Panc1 (cell line): ENCODE data around the gene EMC9. TPM values are rescaled to one million over a fixed set of nuclear protein-coding genes. Genes with fewer than 3 reads are reported as not detected.
A peak's percentile ranks its signal among the peaks of the same experiment; 100 is the strongest.

ENCODE experiments used
- ATAC-seq: fragments of 200-7000 bp; cut with Tn5 transposase; 2 replicates; pipeline ENCODE4 v1.9.1; 2020; ENCODE audit warnings: mild to moderate bottlenecking, moderate library complexity
- BruUV-seq: library from RNA; stranded (reverse); fragments of 400-500 nt; replicated peaks from 2 replicates; lab custom pipeline; 2021; lab: Mats Ljungman, UMichigan
- CTCF ChIA-PET: fragments of 300-600 bp; sonication (Branson Sonifier 250); formaldehyde crosslinking; loops from one replicate; lab custom pipeline; 2022; ENCODE audit warnings: antibody characterized with exemption; lab: Charles Lee
- POLR2A ChIA-PET: fragments of 300-600 bp; sonication (Branson Sonifier 250); formaldehyde crosslinking; loops from one replicate; lab custom pipeline; 2022; ENCODE audit warnings: antibody characterized with exemption; lab: Charles Lee
- DNase-seq: peaks from one replicate; pipeline ENCODE4 v3.0.0-alpha.2; 2010; ENCODE audit warnings: low read depth, low spot score
- H3K27ac ChIP-seq: 2 replicates; pipeline ENCODE4 v1.5.1; 2011; ENCODE audit warnings: mild to moderate bottlenecking, low read length, inconsistent platforms
- H3K27me3 ChIP-seq: fragments of 200-500 bp; sonication (Bioruptor generic); 2 replicates; pipeline ENCODE4 v1.6.0; 2014; ENCODE audit warnings: low read length, inconsistent platforms; ENCODE audit not compliant: control insufficient read depth, insufficient read depth
- H3K36me3 ChIP-seq: fragments of 200-500 bp; sonication (Bioruptor generic); 2 replicates; pipeline ENCODE4 v1.5.1; 2014; ENCODE audit warnings: inconsistent platforms, mild to moderate bottlenecking, low read length, moderate library complexity; ENCODE audit not compliant: control insufficient read depth, insufficient read depth
- H3K4me1 ChIP-seq: 2 replicates; pipeline ENCODE4 v1.5.1; 2011; ENCODE audit warnings: inconsistent platforms, mild to moderate bottlenecking, low read length, moderate library complexity; ENCODE audit not compliant: control insufficient read depth, insufficient read depth
- H3K4me3 ChIP-seq, 2 experiments: 2 replicates each; pipeline ENCODE4 v1.5.1; 2011 to 2012; ENCODE audit warnings: low read depth in 2 of 2, low read length in 2 of 2, mild to moderate bottlenecking in 2 of 2, inconsistent platforms in 1 of 2, moderate library complexity in 1 of 2
- H3K9me3 ChIP-seq: fragments of 200-500 bp; sonication (Bioruptor generic); 2 replicates; pipeline ENCODE4 v1.5.1; 2014; ENCODE audit warnings: low read depth, mild to moderate bottlenecking, inconsistent platforms, low read length, moderate library complexity; ENCODE audit not compliant: control insufficient read depth, insufficient read depth
- POLR2AphosphoS5 ChIP-seq: IDR thresholded peaks from 2 replicates; pipeline ENCODE4 v1.6.1; 2012; ENCODE audit warnings: mild to moderate bottlenecking, low read depth, low read length, moderate library complexity
- SIN3A ChIP-seq: IDR thresholded peaks from 2 replicates; pipeline ENCODE4 v1.6.1; 2012; ENCODE audit warnings: low read depth, mild to moderate bottlenecking, low read length, moderate library complexity, borderline replicate concordance; ENCODE audit not compliant: insufficient read depth
- TCF7L2 ChIP-seq: IDR thresholded peaks from 2 replicates; pipeline ENCODE4 v1.6.1; 2011; ENCODE audit warnings: mild to moderate bottlenecking, low read depth, low read length, inconsistent platforms
- in situ Hi-C: cut with HindIII; loops from 2 replicates; pipeline ENCODE4 v1.10.0; 2016; ENCODE audit warnings: low sequenced_read_pairs, low pct_unique_long_range_greater_than_20kb
- intact Hi-C: fragments of 100-400 bp; cut with micrococcal nuclease; formaldehyde crosslinking; loops from one replicate; pipeline ENCODE4 v1.10.0; 2022; ENCODE audit not compliant: unreplicated experiment
- total RNA-seq: library from RNA; stranded (reverse); gene quantifications from one replicate; pipeline ENCODE4 v1.2.1, GENCODE V29; 2021; ENCODE audit not compliant: unreplicated experiment
- TF ChIP-seq, protein P1 (sequence below), 2 experiments: IDR thresholded peaks; 2 replicates each; pipeline ENCODE4 v1.6.1; 2011 to 2012; ENCODE audit warnings: low read depth in 2 of 2, control low read depth in 1 of 2, low read length in 1 of 2, mild to moderate bottlenecking in 1 of 2, moderate library complexity in 1 of 2; ENCODE audit not compliant: insufficient read depth in 1 of 2
- TF ChIP-seq, protein P2 (sequence below): fragments of 450-650 bp; IDR thresholded peaks from 2 replicates; pipeline ENCODE4 v1.5.1; 2017; ENCODE audit warnings: mild to moderate bottlenecking

The EMC9 gene
- total RNA-seq, 1 experiment from 2014 or later = 42.5 TPM

DNA sequence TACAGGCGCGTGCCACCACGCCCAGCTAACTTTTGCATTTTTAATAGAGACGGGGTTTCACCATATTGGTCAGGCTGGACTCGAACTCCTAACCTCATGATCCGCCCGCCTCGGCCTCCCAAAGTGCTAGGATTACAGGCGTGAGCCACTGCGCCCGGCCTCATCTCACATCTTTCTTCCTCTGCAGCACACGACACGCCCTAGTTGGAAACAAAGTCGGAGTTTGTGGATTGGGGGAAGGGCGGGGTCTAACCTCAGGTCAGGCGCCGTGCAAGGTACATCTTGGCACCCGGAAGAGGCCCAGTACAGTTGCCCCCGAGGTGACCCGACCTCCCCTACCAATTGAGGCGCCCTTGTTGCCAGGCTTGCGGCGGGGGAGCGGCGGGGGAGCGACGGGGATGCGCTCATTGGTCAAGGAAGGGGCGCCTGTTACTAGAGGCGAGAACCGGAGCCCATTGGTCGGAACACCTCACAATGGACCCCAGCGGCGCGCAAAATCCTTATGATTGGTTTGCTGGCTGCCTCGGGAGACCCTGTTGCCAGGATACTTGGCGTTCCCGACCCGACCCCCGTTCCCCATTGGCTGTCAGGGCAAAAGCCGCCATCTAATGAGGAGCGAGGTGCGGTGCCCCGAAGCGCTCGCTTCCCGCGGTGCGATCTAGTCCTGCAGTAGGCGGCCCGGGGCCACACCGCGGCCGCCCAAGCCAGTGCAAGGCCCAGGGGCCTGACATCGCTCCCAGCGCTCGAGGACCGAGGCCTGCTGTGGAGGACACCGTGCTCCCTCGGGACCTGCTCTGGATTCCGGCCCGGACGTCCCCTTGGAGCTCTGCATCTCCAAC, 30.2 kb upstream of the EMC9 start, which contains the start of gene REC8:
REC8 (plus strand) TSS at position 659 of the 839 bp plus-strand sequence. CDS start 473 bp downstream, outside the sequence.
- H3K4me3 ChIP-seq = peak within 1 kb of the TSS in 1 of 2 experiments; percentile 16; a peak in 1 of 4 replicates

DNA sequence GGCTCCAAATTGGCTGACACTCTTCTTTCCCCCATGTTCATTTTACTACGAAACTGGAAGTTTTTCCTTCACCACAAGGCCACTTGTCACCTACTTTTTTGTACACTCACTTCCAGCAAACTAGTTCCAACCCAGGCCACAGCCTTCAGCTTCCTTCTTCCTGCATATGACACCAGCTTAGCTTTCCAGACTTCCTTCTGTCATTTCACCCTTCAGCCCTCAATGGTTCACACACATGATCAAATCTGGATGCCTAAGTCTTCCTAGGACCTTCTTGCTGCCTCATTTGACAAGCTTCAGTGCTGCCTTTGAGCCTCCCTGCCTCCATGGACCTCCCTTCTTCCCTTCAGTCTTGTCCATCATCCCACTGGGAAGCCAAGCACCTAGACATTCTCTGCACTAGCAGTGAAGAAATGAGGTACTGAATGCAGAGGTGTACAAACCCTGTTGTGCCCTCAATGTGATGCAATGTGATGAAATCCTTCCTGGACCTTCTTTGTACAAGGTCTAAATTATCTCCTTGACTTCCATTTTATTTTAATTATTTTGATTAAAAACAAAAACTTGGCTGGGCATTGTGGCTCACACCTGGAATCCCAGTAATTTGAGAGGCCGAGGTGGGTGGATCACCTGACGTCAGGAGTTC, 26.2 kb upstream of the EMC9 start:
- no peaks in the 10 kb centered on the region for H3K27me3 ChIP-seq
- intact Hi-C loops (no loop called here), in situ Hi-C loops (no loop called here)
- ChIA-PET POLR2A (no interaction called here), CTCF (no interaction called here)
- H3K4me3 ChIP-seq = no peak overlapping the region
- BruUV-seq = no TSS peak
- no peak overlapping the region for H3K27ac ChIP-seq
- ATAC-seq (no peak), DNase-seq (no peak)
- no peaks in the 10 kb centered on the region for H3K4me1 ChIP-seq
- no peaks in the 10 kb centered on the region; the same call in none of the 2 replicates for H3K36me3 ChIP-seq
- TF ChIP-seq, protein P1, sequence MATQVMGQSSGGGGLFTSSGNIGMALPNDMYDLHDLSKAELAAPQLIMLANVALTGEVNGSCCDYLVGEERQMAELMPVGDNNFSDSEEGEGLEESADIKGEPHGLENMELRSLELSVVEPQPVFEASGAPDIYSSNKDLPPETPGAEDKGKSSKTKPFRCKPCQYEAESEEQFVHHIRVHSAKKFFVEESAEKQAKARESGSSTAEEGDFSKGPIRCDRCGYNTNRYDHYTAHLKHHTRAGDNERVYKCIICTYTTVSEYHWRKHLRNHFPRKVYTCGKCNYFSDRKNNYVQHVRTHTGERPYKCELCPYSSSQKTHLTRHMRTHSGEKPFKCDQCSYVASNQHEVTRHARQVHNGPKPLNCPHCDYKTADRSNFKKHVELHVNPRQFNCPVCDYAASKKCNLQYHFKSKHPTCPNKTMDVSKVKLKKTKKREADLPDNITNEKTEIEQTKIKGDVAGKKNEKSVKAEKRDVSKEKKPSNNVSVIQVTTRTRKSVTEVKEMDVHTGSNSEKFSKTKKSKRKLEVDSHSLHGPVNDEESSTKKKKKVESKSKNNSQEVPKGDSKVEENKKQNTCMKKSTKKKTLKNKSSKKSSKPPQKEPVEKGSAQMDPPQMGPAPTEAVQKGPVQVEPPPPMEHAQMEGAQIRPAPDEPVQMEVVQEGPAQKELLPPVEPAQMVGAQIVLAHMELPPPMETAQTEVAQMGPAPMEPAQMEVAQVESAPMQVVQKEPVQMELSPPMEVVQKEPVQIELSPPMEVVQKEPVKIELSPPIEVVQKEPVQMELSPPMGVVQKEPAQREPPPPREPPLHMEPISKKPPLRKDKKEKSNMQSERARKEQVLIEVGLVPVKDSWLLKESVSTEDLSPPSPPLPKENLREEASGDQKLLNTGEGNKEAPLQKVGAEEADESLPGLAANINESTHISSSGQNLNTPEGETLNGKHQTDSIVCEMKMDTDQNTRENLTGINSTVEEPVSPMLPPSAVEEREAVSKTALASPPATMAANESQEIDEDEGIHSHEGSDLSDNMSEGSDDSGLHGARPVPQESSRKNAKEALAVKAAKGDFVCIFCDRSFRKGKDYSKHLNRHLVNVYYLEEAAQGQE (IDR thresholded peaks at IDR 0.05; ENCODE audit: insufficient read depth in 1 of 2, low read depth in 2 of 2, low read length in 1 of 2) = no peak
- TF ChIP-seq, protein P2, sequence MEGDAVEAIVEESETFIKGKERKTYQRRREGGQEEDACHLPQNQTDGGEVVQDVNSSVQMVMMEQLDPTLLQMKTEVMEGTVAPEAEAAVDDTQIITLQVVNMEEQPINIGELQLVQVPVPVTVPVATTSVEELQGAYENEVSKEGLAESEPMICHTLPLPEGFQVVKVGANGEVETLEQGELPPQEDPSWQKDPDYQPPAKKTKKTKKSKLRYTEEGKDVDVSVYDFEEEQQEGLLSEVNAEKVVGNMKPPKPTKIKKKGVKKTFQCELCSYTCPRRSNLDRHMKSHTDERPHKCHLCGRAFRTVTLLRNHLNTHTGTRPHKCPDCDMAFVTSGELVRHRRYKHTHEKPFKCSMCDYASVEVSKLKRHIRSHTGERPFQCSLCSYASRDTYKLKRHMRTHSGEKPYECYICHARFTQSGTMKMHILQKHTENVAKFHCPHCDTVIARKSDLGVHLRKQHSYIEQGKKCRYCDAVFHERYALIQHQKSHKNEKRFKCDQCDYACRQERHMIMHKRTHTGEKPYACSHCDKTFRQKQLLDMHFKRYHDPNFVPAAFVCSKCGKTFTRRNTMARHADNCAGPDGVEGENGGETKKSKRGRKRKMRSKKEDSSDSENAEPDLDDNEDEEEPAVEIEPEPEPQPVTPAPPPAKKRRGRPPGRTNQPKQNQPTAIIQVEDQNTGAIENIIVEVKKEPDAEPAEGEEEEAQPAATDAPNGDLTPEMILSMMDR = no peak
- H3K9me3 ChIP-seq = no peaks in the 10 kb centered on the region

More for the DNA sequence above, 30.2 kb upstream of the EMC9 start, which contains the start of gene REC8:
- TF ChIP-seq POLR2AphosphoS5 = no peak
- TF ChIP-seq, protein P1 (IDR thresholded peaks at IDR 0.05; ENCODE audit: insufficient read depth in 1 of 2, low read depth in 2 of 2, low read length in 1 of 2) = no peak
- TF ChIP-seq TCF7L2 = no peak
- TF ChIP-seq SIN3A = no peak
- TF ChIP-seq, protein P2 = no peak
- ChIA-PET POLR2A (no interaction called here), CTCF (no interaction called here)
- no TSS peak for BruUV-seq
- no peaks in the 10 kb centered on the region for H3K9me3 ChIP-seq
- DNase-seq = no peak
- H3K27me3 ChIP-seq = no peaks in the 10 kb centered on the region
- intact Hi-C loops = no loop called here
- no peak for ATAC-seq
- no peak within 1 kb of the TSS for H3K27ac ChIP-seq
- in situ Hi-C loops = no loop called here
- H3K4me1 ChIP-seq = no peaks in the 10 kb centered on the region
- no peaks in the 10 kb centered on the region for H3K36me3 ChIP-seq
